Karpas-422 (cell line): ENCODE measurements around the gene CUL9. TPM values are rescaled to one million over a fixed set of nuclear protein-coding genes. Genes with fewer than 3 reads are reported as not detected.

Source experiments
- DNase-seq: peaks from one replicate; pipeline ENCODE4 v3.0.0-alpha.2; 2015
- H2AFZ ChIP-seq: fragments of 200-600 bp; sonication (generic); 2 replicates; pipeline ENCODE4 v1.6.1; 2014; ENCODE audit warnings: antibody characterized with exemption, low read length, mixed read lengths
- H3K27ac ChIP-seq: fragments of 200-600 bp; sonication (generic); 2 replicates; pipeline ENCODE4 v1.5.1; 2014; ENCODE audit warnings: mild to moderate bottlenecking, low read length, moderate library complexity
- H3K27me3 ChIP-seq: fragments of 200-600 bp; sonication (generic); 2 replicates; pipeline ENCODE4 v1.6.1; 2014; ENCODE audit warnings: low read length, mixed read lengths
- H3K36me3 ChIP-seq: fragments of 200-600 bp; sonication (generic); 2 replicates; pipeline ENCODE4 v1.6.1; 2014; ENCODE audit warnings: low read length, mixed read lengths; ENCODE audit not compliant: insufficient read depth
- H3K4me1 ChIP-seq: fragments of 200-600 bp; sonication (generic); 2 replicates; pipeline ENCODE4 v1.6.1; 2014; ENCODE audit warnings: mild to moderate bottlenecking, low read length, mixed read lengths
- H3K4me2 ChIP-seq: fragments of 200-600 bp; sonication (generic); 2 replicates; pipeline ENCODE4 v1.6.1; 2014; ENCODE audit warnings: low read length, low read depth, mild to moderate bottlenecking; ENCODE audit not compliant: poor library complexity, severe bottlenecking
- H3K4me3 ChIP-seq: fragments of 200-600 bp; sonication (generic); 2 replicates; pipeline ENCODE4 v1.5.1; 2014; ENCODE audit warnings: mild to moderate bottlenecking, antibody characterized with exemption, low read length, mixed read lengths
- H3K79me2 ChIP-seq: fragments of 200-600 bp; sonication (generic); 2 replicates; pipeline ENCODE4 v1.6.1; 2014; ENCODE audit warnings: mild to moderate bottlenecking, low read length, mixed read lengths
- H3K9ac ChIP-seq: fragments of 200-600 bp; sonication (generic); 2 replicates; pipeline ENCODE4 v1.6.0; 2014; ENCODE audit warnings: low read length
- H3K9me2 ChIP-seq: fragments of 200-600 bp; sonication (generic), shearing (Covaris generic); replicated peaks from 2 replicates; pipeline ENCODE4 v1.6.0; 2014; ENCODE audit warnings: mild to moderate bottlenecking, low read length, moderate library complexity; ENCODE audit not compliant: insufficient read depth
- H3K9me3 ChIP-seq: fragments of 300-700, 200-600 bp; sonication (generic); 2 replicates; pipeline ENCODE4 v1.6.1; 2014; ENCODE audit warnings: low read length, mixed read lengths
- H4K20me1 ChIP-seq: fragments of 200-600 bp; sonication (generic); 2 replicates; pipeline ENCODE4 v1.6.1; 2014; ENCODE audit warnings: mild to moderate bottlenecking, antibody characterized with exemption, low read length, low read depth; ENCODE audit not compliant: insufficient read depth
- total RNA-seq: library from RNA; depleted of rRNA; stranded (reverse); fragments of >200 nt; shearing (Covaris generic); gene quantifications from 2 replicates; pipeline ENCODE4 v1.2.3, GENCODE V29; 2014; ENCODE audit warnings: low replicate concordance

Gene CUL9
- total RNA-seq, 1 experiment from 2014 or later, result 34.9 TPM

- Histone ChIP-seq H3K36me3 (no peaks in the 10 kb centered on the region), H3K27ac (no peak overlapping the region), H3K9me2 (no peaks in the 10 kb centered on the region), H3K4me1 (peaks cover 14% of the 10 kb centered on the region), H3K4me2 (no peak overlapping the region), H3K27me3 (no peaks in the 10 kb centered on the region), H3K79me2 (peaks cover 14% of the 10 kb centered on the region), H4K20me1 (no peaks in the 10 kb centered on the region), H3K9ac (no peak overlapping the region), H3K4me3 (no peak overlapping the region), H3K9me3 (no peaks in the 10 kb centered on the region), H2AFZ (no peak overlapping the region)
- no peak for DNase-seq
Measured at GRCh38 chr6:43231735-43232450, 49.9 kb downstream of the CUL9 start.

GRCh38 chr6:43235841-43236240, 53.8 kb downstream of the CUL9 start:
- H3K27ac ChIP-seq, result no peak overlapping the region
- no peaks in the 10 kb centered on the region for H3K36me3 ChIP-seq
- H3K9me3 ChIP-seq, result no peaks in the 10 kb centered on the region
- no peak for DNase-seq
- H3K9ac ChIP-seq, result no peak overlapping the region
- no peaks in the 10 kb centered on the region for H3K9me2 ChIP-seq
- no peak overlapping the region for H2AFZ ChIP-seq
- no peak overlapping the region for H3K4me2 ChIP-seq
- no peaks in the 10 kb centered on the region for H4K20me1 ChIP-seq
- H3K79me2 ChIP-seq, result no peaks in the 10 kb centered on the region
- H3K4me1 ChIP-seq, result no peaks in the 10 kb centered on the region
- H3K27me3 ChIP-seq, result no peaks in the 10 kb centered on the region
- no peak overlapping the region for H3K4me3 ChIP-seq

- no peaks in the 10 kb centered on the region for H3K9me3 ChIP-seq
- H3K9me2 ChIP-seq, result no peaks in the 10 kb centered on the region
- no peaks in the 10 kb centered on the region for H3K27me3 ChIP-seq
- DNase-seq, result no peak
- H4K20me1 ChIP-seq, result no peaks in the 10 kb centered on the region
- H3K36me3 ChIP-seq, result no peaks in the 10 kb centered on the region
- H3K79me2 ChIP-seq, result no peaks in the 10 kb centered on the region
- H3K4me1 ChIP-seq, result no peaks in the 10 kb centered on the region
- no peak overlapping the region for H3K4me2 ChIP-seq
- H3K9ac ChIP-seq, result no peak overlapping the region
- no peak overlapping the region for H2AFZ ChIP-seq
- H3K4me3 ChIP-seq, result no peak overlapping the region
- no peak overlapping the region for H3K27ac ChIP-seq
Measured at GRCh38 chr6:43239054-43239453, 57.1 kb downstream of the CUL9 start.

GRCh38 chr6:43240950-43241349, 59.0 kb downstream of the CUL9 start:
- H3K4me1 ChIP-seq, result peaks cover 10% of the 10 kb centered on the region
- no peaks in the 10 kb centered on the region for H4K20me1 ChIP-seq
- no peaks in the 10 kb centered on the region for H3K27me3 ChIP-seq
- H3K9ac ChIP-seq, result peak overlapping the region; percentile 29; the same call in 1 of the 2 replicates
- no peaks in the 10 kb centered on the region for H3K36me3 ChIP-seq
- H3K9me2 ChIP-seq, result no peaks in the 10 kb centered on the region
- DNase-seq, result no peak
- no peak overlapping the region for H3K27ac ChIP-seq
- no peak overlapping the region for H3K4me3 ChIP-seq
- no peaks in the 10 kb centered on the region for H3K9me3 ChIP-seq
- H3K4me2 ChIP-seq, result no peak overlapping the region
- no peak overlapping the region for H2AFZ ChIP-seq
- H3K79me2 ChIP-seq, result no peaks in the 10 kb centered on the region

- Histone ChIP-seq H3K27ac (no peak overlapping the region), H3K9ac (0 out of 2 replicates have a peak overlapping the region, but pooled peaks have one; percentile 29), H3K4me3 (no peak overlapping the region), H3K9me3 (no peaks in the 10 kb centered on the region), H3K36me3 (no peaks in the 10 kb centered on the region), H3K4me2 (no peak overlapping the region), H3K27me3 (no peaks in the 10 kb centered on the region), H3K9me2 (no peaks in the 10 kb centered on the region), H4K20me1 (no peaks in the 10 kb centered on the region), H3K4me1 (peaks cover 15% of the 10 kb centered on the region), H3K79me2 (no peaks in the 10 kb centered on the region), H2AFZ (no peak overlapping the region)
- no peak for DNase-seq
Measured at GRCh38 chr6:43241446-43241845, 59.5 kb downstream of the CUL9 start.

GRCh38 chr6:43242908-43243663, 61.1 kb downstream of the CUL9 start, which contains the start of gene TTBK1:
Gene TTBK1, plus strand, starts transcription at chr6:43243481. Its CDS starts 3,180 bp downstream, at chr6:43246661.
- DNase-seq, result no peak
- H3K4me2 ChIP-seq, result no peak within 1 kb of the TSS
- no peaks in the 10 kb centered on the region for H4K20me1 ChIP-seq
- no peak within 1 kb of the TSS for H3K4me3 ChIP-seq
- no peaks in the 10 kb centered on the region for H3K79me2 ChIP-seq
- no peaks in the 10 kb centered on the region for H3K27me3 ChIP-seq
- no peaks in the 10 kb centered on the region for H3K9me3 ChIP-seq
- no peaks in the 10 kb centered on the region for H3K9me2 ChIP-seq
- no peak within 1 kb of the TSS for H2AFZ ChIP-seq
- no peaks in the 10 kb centered on the region for H3K36me3 ChIP-seq
- no peak within 1 kb of the TSS for H3K27ac ChIP-seq
- peaks cover 29% of the 10 kb centered on the region for H3K4me1 ChIP-seq
- H3K9ac ChIP-seq, result no peak within 1 kb of the TSS

GRCh38 chr6:43243664-43244321, 61.8 kb downstream of the CUL9 start:
- H4K20me1 ChIP-seq, result no peaks in the 10 kb centered on the region
- no peak overlapping the region for H3K27ac ChIP-seq
- H3K9me2 ChIP-seq, result no peaks in the 10 kb centered on the region
- H3K9ac ChIP-seq, result no peak overlapping the region
- H3K9me3 ChIP-seq, result no peaks in the 10 kb centered on the region
- no peaks in the 10 kb centered on the region for H3K79me2 ChIP-seq
- H3K36me3 ChIP-seq, result no peaks in the 10 kb centered on the region
- H3K27me3 ChIP-seq, result no peaks in the 10 kb centered on the region
- no peak overlapping the region for H3K4me2 ChIP-seq
- H3K4me1 ChIP-seq, result peaks cover 29% of the 10 kb centered on the region
- DNase-seq, result no peak
- no peak overlapping the region for H2AFZ ChIP-seq
- H3K4me3 ChIP-seq, result no peak overlapping the region
